Sigmoid colon (tissue), 4 donors: ENCODE measurements around the gene ZP1.

Experiments
- EP300 ChIP-seq, 4 donors: sonication (generic); formaldehyde crosslinking; IDR thresholded peaks; one replicate each; pipeline ENCODE4 v1.6.1; 2017; ENCODE audit warnings: antibody characterized with exemption in 4 of 4
- POLR2A ChIP-seq, 2 donors: fragments of 450-650 bp; IDR thresholded peaks; one replicate each; pipeline ENCODE4 v1.6.1; 2016; ENCODE audit warnings: antibody characterized with exemption in 2 of 2, mild to moderate bottlenecking in 2 of 2, moderate library complexity in 2 of 2
- TF ChIP-seq, protein P1 (sequence below), 4 experiments: fragments of 450-650 bp in 3 of 4; fragments of 200-600 bp in 1 of 4; IDR thresholded peaks; one replicate each; pipeline ENCODE4 v1.5.1; 2016 to 2019; ENCODE audit warnings: antibody characterized with exemption in 4 of 4, mild to moderate bottlenecking in 3 of 4, moderate library complexity in 2 of 4

DNA sequence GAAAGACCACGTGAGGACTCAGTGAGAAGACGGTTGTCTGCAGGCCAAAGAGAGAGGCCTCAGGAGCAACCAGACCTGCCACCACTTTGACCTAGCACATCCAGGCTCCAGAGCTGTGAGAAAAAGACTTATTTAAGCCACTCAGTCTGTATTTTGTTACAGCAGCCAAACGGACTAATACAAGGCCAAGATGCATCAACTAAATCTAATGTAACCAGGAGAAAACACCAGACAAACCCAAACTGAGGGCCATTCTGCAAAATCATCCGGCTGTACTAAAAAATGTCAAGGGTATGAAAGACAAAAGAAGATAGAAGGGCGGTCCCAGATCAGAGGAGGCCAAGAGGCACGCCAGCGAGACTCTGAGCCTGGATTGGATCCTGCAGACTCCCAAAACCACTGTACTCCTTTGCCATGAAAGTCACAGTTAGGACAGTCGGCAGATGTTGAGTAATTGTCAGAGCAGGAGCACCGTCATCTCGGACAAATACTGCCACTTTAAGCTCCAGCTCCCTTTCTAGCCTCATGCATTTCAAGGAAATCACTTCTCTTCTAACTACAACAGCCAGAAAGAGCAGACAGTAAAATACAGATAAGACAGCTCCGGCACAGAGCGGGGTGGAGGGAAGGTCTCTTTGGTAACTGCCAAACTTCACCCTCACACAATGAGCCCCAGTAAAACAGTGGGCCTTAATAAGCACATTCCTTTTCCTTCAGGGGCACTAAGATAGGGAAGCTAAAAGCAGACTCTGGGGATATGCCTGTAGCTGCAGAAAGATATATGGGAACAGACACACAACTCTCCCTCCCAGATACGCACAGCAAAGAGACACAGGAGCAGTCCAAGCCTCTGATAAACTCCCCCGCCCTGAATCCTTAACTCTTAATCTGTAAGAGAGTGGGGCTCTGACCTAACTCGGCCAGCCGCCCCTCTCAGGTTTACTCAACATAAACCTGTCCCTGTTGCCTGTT, 3.5 kb upstream of the ZP1 start:
- no peak for TF ChIP-seq POLR2A (IDR thresholded peaks at IDR 0.05)
- TF ChIP-seq, protein P1, sequence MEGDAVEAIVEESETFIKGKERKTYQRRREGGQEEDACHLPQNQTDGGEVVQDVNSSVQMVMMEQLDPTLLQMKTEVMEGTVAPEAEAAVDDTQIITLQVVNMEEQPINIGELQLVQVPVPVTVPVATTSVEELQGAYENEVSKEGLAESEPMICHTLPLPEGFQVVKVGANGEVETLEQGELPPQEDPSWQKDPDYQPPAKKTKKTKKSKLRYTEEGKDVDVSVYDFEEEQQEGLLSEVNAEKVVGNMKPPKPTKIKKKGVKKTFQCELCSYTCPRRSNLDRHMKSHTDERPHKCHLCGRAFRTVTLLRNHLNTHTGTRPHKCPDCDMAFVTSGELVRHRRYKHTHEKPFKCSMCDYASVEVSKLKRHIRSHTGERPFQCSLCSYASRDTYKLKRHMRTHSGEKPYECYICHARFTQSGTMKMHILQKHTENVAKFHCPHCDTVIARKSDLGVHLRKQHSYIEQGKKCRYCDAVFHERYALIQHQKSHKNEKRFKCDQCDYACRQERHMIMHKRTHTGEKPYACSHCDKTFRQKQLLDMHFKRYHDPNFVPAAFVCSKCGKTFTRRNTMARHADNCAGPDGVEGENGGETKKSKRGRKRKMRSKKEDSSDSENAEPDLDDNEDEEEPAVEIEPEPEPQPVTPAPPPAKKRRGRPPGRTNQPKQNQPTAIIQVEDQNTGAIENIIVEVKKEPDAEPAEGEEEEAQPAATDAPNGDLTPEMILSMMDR (IDR thresholded peaks at IDR 0.05) = no peak
- TF ChIP-seq EP300 (IDR thresholded peaks at IDR 0.05) = no peak
